NOMO-1 (cell line): ENCODE results near the gene TRPV2.

Source experiments
- DNase-seq, 2 experiments: peaks; one replicate each; lab custom pipeline; 2025; ENCODE audit not compliant: unreplicated experiment in 2 of 2; lab: John Stamatoyannopoulos, UW

Gene TRPV2

GRCh38 chr17:16453493-16453851 is 38.1 kb downstream of the TRPV2 start:
- DNase-seq: no peak

- DNase-seq: no peak
Observed at GRCh38 chr17:16455997-16456741, 40.8 kb downstream of the TRPV2 start.

- no peak for DNase-seq
Observed at GRCh38 chr17:16456742-16457316, 41.5 kb downstream of the TRPV2 start.

- DNase-seq: no peak
Observed at GRCh38 chr17:16459271-16459670, 43.9 kb downstream of the TRPV2 start.

- DNase-seq: no peak
Observed at GRCh38 chr17:16459855-16460550, 44.6 kb downstream of the TRPV2 start.

- DNase-seq: no peak
Observed at GRCh38 chr17:16460796-16461605, 45.6 kb downstream of the TRPV2 start.

- DNase-seq: no peak
Observed at GRCh38 chr17:16461606-16461866, 46.2 kb downstream of the TRPV2 start.

- no peak for DNase-seq
Observed at GRCh38 chr17:16462070-16462864, 46.9 kb downstream of the TRPV2 start.

GRCh38 chr17:16463358-16464302 is 48.3 kb downstream of the TRPV2 start:
- no peak for DNase-seq

GRCh38 chr17:16464303-16465051 is 49.1 kb downstream of the TRPV2 start:
- no peak for DNase-seq

GRCh38 chr17:16465052-16465312 is 49.6 kb downstream of the TRPV2 start:
- no peak for DNase-seq

GRCh38 chr17:16465861-16466338 is 50.5 kb downstream of the TRPV2 start:
- DNase-seq: no peak

- no peak for DNase-seq
Observed at GRCh38 chr17:16466407-16466806, 51.0 kb downstream of the TRPV2 start.

- DNase-seq: no peak
Observed at GRCh38 chr17:16467044-16467443, 51.7 kb downstream of the TRPV2 start.

GRCh38 chr17:16467886-16468285 is 52.5 kb downstream of the TRPV2 start:
- DNase-seq: no peak

- DNase-seq: no peak
Observed at GRCh38 chr17:16468428-16468992, 53.1 kb downstream of the TRPV2 start.

GRCh38 chr17:16470265-16470664 is 54.9 kb downstream of the TRPV2 start:
- no peak for DNase-seq

- no peak for DNase-seq
Observed at GRCh38 chr17:16471295-16471694, 55.9 kb downstream of the TRPV2 start.

GRCh38 chr17:16472539-16472938 is 57.2 kb downstream of the TRPV2 start:
- no peak for DNase-seq
